ENCODE measurements around the gene CNTNAP2.
"Not testable (repeated sequence)": the region's sequence is repeated elsewhere in the genome, so short reads cannot be mapped to it uniquely, and the experiment has no call there.

GRCh38 chr7:148426393-148426792 lies 2309.8 kb downstream of the CNTNAP2 start:
- TF ChIP-seq, protein P1, sequence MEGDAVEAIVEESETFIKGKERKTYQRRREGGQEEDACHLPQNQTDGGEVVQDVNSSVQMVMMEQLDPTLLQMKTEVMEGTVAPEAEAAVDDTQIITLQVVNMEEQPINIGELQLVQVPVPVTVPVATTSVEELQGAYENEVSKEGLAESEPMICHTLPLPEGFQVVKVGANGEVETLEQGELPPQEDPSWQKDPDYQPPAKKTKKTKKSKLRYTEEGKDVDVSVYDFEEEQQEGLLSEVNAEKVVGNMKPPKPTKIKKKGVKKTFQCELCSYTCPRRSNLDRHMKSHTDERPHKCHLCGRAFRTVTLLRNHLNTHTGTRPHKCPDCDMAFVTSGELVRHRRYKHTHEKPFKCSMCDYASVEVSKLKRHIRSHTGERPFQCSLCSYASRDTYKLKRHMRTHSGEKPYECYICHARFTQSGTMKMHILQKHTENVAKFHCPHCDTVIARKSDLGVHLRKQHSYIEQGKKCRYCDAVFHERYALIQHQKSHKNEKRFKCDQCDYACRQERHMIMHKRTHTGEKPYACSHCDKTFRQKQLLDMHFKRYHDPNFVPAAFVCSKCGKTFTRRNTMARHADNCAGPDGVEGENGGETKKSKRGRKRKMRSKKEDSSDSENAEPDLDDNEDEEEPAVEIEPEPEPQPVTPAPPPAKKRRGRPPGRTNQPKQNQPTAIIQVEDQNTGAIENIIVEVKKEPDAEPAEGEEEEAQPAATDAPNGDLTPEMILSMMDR (IDR thresholded peaks at IDR 0.05), result not testable (repeated sequence)
- TF ChIP-seq POLR2A (IDR thresholded peaks at IDR 0.05), result not testable (repeated sequence)

Measured in lower leg skin (tissue), 3 donors.